KOPT-K1 (cell line): Measurements from ENCODE around the gene MICAL2.
A peak's percentile ranks its signal among the peaks of the same experiment; 100 is the strongest.
"Not testable (repeated sequence)": the region's sequence is repeated elsewhere in the genome, so short reads cannot be mapped to it uniquely, and the experiment has no call there.

Source experiments
- H3K27ac ChIP-seq: fragments of 200-600 bp; sonication (generic); 2 replicates; pipeline ENCODE4 v1.5.1; 2016; ENCODE audit warnings: antibody characterized with exemption, mild to moderate bottlenecking, low read depth, low read length; ENCODE audit not compliant: poor library complexity, severe bottlenecking
- H3K36me3 ChIP-seq: fragments of 200-600 bp; sonication (generic); 2 replicates; pipeline ENCODE4 v1.5.1; 2017; ENCODE audit warnings: antibody characterized with exemption, mild to moderate bottlenecking, low read length, moderate library complexity; ENCODE audit not compliant: insufficient read depth
- H3K9me3 ChIP-seq: fragments of 200-600 bp; sonication (generic); 2 replicates; pipeline ENCODE4 v1.5.1; 2017; ENCODE audit warnings: antibody characterized with exemption, low read length, mild to moderate bottlenecking; ENCODE audit not compliant: insufficient read depth, poor library complexity, severe bottlenecking

MICAL2 gene

DNA sequence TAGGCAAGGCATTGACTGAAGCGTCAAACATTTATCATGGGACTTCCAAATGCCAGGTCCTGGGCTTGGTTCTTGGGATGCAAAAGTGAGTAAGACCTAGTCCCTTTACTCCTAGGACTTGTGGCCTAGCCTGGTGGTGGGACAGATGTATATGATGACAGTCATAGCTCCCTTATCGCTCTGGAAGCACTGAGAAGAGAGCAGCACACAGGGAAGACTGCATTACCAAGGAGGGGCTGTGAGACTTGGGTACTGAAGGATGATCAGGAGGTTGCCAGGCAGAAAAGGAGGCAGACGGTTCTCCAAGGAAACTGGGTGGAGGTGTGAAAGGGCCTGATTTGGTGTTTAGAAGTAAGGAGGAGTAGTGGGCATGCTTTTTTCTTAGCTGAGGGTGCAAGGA is 32.5 kb downstream of the MICAL2 start:
- Histone ChIP-seq H3K9me3 (no peaks in the 10 kb centered on the region), H3K27ac (no peak overlapping the region), H3K36me3 (no peaks in the 10 kb centered on the region)

DNA sequence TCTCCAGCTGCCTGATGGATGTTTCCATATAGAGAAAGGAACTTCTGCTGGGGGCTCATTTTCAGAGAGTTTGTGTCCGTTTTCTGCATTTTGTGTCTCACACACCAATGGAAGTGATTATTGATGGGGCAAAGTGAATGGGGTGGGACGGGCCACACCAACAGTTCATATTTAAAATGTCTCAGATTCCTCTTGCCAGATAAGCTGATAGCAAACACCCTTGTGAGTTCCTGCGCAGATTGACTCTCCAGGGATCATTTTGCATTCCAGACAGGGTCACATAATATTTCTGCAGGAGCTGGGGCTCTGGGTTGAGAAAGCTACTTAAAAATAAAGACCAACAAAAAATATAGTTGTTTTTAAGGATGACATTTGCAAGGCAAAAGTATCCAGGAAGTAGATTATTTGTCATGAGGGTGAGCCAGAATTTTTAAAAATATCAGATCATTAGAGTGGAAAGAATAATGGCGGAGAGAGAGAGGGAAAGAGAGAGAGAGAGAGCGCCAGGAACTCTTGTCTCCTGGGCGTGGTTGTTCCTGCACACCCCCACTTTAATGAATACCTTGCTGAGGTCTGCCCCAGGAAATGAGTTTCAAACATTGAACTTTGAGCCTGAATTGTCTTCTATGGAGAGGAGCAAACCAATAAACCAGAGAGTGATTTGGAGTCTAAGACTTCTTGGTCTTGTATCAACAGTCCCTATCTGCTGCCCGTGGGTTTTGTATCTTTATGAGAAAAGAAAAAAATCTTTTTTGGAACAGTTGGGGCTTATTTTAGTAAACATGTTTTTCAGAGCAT is 33.3 kb downstream of the MICAL2 start:
- Histone ChIP-seq H3K27ac (no peak overlapping the region), H3K36me3 (no peaks in the 10 kb centered on the region), H3K9me3 (no peaks in the 10 kb centered on the region)

DNA sequence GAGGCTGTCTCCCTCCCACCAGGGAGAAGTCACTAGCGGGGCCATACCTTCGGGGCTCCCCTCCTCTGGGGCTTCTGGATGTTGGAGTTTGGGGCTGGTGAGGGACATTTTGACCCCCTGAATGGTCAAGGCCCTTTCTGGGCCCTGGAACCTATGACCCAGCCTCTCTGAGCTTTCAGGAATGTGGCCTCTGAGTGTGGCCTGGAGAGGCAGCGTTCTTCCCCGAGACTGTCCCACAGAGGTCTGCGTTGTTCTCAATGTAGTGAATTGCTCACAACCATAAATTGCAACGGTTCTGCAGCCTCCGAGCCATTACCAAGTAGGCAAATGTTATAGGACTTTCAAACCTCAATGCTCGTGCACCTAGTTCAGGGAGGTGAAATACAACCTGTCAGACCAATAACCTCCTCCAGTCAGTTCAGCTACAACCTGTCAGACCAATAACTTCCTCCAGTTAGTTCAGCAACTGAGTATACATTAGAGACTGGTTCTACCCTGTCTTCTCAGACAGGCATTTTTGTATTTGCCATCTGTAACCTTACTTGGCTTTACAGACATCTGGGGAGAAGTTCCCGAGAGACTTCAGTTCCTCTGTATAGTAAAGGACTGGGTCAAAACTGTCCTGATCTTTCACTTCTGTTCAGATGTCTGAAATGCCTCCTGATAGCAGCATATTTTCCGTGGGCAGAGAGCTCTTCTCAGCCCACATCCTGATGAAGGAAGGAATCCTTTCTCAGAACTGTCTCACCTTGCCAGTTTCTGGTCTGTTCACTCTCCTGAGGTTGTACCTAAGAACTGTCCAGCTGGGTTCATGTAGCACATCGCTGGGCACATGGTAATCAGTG is 34.2 kb downstream of the MICAL2 start:
- no peaks in the 10 kb centered on the region for H3K36me3 ChIP-seq
- peak overlapping the region; percentile 21 for H3K27ac ChIP-seq
- no peaks in the 10 kb centered on the region for H3K9me3 ChIP-seq

DNA sequence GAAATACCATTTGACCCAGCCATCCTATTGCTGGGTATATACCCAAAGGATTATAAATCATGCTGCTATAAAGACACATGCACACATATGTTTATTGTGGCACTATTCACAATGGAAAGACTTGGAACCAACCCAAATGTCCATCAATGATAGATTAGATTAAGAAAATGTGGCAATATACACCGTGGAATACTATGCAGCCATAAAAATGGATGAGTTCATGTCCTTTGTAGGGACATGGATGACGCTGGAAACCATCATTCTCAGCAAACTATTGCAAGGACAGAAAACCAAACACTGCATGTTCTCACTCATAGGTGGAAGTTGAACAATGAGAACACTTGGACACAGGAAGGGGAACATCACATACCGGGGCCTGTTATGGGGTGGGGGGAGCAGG is 36.3 kb downstream of the MICAL2 start:
- H3K27ac ChIP-seq, H3K9me3 ChIP-seq, H3K36me3 ChIP-seq: not testable (repeated sequence)

DNA sequence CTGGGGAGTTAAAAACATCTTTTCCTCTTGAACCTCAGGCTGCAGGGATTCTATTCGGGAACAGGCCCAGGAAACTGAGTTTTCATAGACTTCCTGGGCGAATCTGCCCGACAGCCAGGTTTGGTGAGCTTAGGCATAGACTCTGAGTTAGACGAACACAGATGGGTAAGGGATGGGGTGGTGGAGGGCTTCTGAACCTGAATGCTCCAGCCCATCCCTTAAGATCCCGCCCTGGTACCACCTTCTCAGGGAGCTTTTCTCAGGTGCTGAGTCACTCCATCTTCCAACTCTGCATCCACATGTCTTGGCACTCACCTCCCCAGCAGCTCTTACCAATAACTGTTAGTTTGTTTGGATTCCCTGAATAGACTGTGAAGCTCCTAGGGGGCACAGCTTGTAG is 37.4 kb downstream of the MICAL2 start:
- no peaks in the 10 kb centered on the region for H3K36me3 ChIP-seq
- H3K9me3 ChIP-seq: no peaks in the 10 kb centered on the region
- no peak overlapping the region for H3K27ac ChIP-seq

DNA sequence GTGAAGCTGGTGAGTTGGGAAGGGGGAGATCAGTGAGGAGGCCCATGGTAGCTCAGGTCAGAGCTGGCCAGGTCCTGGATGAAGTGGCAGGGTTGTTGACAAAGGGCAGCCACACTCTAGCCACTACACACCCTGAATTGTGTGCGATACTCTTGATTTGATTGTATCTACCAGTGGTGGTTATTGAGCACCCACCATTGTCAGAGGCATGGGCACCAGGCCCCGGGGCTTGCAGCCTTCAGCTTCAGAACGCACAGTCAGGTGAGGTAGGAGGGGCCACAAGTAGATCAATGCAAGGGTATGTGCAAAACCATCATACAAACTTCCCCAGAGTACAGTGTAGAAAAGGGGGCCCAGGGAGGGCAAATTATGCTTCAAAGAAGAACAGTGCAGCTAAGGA is 38.1 kb downstream of the MICAL2 start:
- Histone ChIP-seq H3K36me3 (no peaks in the 10 kb centered on the region), H3K9me3 (no peaks in the 10 kb centered on the region), H3K27ac (peak overlapping the region; percentile 60)

DNA sequence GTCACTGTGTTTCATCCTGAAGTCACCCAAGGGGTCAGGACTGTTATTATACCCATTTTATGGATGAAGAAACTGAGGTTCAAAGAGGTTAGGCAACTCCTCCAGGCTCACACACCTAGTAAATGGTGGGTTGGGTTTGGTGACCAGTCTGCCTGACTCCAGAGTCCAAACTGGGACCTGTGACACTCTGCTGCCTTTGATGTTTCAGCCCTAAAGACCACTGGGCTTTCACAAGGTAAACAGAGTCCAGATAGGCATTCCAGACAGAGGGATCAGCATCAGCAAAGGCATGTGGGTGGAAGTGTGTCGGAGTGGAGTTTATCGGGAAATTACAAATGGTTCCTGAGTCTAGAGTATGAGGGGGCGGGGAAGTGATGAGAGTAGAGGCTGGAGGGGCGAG is 38.5 kb downstream of the MICAL2 start:
- Histone ChIP-seq H3K36me3 (no peaks in the 10 kb centered on the region), H3K9me3 (no peaks in the 10 kb centered on the region), H3K27ac (peak overlapping the region; percentile 60)

DNA sequence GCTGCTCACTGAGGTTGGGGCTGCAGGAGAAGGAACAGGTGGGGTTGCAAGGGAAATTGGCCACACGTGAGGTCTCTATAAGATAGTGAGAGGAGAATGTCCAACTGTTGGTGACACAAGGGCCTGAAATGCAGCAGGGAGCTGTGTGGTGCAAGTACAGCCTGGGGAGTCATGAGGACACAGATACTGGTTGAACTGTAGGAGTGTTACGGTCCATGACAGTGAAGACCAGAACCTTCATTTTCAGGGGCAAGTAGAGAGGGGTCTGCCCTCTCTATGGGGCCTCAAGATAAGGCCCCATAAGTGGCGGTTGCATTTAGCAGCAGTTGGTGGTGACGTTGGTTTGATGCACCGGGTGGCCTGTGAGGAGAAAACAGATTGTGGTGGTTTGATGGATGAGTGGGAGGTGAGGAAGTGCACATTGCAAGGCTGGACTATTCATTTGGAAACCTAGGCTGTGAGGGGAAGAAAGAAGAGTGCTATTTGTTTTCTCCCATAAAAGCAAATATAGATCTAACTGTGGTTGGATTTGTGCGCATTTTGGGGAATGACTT is 39.4 kb downstream of the MICAL2 start:
- no peaks in the 10 kb centered on the region for H3K36me3 ChIP-seq
- H3K9me3 ChIP-seq: no peaks in the 10 kb centered on the region
- peak overlapping the region; percentile 60 for H3K27ac ChIP-seq

DNA sequence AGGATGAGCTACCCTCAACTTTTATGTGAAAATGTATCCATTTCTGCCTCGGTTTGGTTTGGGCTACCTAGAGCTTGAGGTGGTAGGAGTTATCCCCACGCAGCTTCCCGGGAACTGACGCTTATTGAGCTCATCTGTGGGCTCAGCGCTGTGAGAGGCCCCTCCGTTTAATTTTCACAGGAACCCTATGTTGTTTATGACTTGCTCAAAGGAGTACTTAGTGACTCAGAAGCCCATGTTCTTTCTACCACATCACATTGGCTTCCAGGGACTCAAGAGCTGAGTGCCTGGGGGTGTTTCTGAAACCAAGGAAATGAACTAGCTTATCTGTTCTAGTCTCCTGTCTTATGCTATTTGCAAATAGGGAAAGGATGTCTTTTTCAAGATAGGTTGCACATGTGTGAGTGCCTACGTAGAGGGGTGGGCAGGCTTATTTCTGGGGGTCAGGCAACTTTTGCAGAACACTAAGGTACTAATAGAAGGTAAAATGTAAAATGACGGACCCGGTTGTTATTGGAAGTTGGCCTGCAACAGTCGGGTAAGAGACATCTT is 40.5 kb downstream of the MICAL2 start:
- peak overlapping the region; percentile 60 for H3K27ac ChIP-seq
- no peaks in the 10 kb centered on the region for H3K36me3 ChIP-seq
- H3K9me3 ChIP-seq: no peaks in the 10 kb centered on the region

DNA sequence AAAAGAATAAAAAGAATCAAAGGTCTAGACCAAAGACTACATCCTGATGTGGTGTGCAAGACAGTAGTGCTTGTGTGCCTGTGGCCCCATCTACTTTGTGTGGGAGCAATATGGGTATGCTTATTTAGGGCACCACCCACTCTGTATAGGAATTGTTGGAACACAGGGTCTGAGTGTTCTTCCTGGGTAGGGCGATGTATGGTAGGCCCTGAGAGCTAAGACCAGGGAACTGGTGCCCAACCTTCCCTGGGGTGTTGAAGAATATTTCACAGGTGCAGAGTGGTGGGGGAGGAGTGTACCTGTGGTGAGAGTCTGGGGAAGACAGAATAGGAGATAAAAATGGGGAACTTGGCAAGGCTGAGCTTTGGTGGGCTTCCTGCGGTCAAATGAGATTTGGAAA is 41.9 kb downstream of the MICAL2 start:
- H3K9me3 ChIP-seq: no peaks in the 10 kb centered on the region
- H3K36me3 ChIP-seq: no peaks in the 10 kb centered on the region
- H3K27ac ChIP-seq: no peak overlapping the region

DNA sequence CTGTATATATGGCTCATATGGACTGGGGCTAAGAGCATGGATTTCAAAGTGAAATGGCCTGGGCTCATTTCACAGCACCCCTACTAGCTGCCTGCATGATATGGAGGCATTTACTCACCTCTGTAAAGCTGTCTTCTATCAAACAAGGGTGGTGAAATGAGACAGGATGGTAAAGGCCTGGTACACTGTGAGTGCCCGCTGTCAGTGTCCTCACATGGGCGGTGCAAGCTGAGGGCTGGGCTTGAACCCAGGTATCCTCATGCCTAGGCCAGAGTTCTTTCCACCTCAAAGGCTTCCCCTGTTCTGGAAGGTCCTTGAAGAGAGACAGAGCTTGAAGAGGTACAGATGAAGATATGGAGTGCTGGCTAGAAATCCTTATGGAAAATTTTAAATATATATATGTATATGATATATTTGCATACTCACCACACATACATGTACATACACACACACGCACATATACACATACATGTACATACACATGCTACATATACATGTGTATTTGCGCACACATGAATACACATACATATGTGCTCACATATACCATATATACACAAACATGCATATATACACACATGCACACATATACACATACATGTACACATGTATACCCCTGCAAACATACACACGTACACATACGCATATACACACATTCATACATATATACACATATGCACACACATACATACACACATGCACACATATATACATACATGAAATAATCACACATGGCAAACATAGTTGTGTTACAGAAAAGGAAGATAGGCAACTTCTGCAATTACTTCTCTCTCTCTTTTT is 44.7 kb downstream of the MICAL2 start:
- H3K27ac ChIP-seq: no peak overlapping the region
- H3K9me3 ChIP-seq: no peaks in the 10 kb centered on the region
- no peaks in the 10 kb centered on the region for H3K36me3 ChIP-seq

DNA sequence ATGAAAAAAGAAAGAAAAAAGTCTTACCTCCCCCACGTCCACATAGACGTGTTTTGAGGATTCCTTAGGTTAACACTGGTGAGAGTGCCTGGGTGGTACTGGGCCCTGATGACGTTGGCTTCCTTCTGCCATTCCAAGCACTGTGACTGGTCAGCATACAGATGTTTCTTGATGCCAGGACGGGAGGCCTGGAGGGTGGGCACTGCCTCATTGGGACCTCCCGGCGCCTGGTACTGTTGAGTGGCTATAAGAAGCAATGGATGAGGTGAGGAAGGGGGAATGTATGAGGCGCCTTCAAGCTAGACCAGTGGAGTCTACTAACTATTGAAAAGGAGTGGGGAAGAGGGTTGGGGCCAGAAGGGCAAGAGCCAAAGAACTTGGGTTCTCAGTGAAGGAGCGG is 45.3 kb downstream of the MICAL2 start:
- Histone ChIP-seq H3K36me3 (no peaks in the 10 kb centered on the region), H3K27ac (no peak overlapping the region), H3K9me3 (no peaks in the 10 kb centered on the region)

DNA sequence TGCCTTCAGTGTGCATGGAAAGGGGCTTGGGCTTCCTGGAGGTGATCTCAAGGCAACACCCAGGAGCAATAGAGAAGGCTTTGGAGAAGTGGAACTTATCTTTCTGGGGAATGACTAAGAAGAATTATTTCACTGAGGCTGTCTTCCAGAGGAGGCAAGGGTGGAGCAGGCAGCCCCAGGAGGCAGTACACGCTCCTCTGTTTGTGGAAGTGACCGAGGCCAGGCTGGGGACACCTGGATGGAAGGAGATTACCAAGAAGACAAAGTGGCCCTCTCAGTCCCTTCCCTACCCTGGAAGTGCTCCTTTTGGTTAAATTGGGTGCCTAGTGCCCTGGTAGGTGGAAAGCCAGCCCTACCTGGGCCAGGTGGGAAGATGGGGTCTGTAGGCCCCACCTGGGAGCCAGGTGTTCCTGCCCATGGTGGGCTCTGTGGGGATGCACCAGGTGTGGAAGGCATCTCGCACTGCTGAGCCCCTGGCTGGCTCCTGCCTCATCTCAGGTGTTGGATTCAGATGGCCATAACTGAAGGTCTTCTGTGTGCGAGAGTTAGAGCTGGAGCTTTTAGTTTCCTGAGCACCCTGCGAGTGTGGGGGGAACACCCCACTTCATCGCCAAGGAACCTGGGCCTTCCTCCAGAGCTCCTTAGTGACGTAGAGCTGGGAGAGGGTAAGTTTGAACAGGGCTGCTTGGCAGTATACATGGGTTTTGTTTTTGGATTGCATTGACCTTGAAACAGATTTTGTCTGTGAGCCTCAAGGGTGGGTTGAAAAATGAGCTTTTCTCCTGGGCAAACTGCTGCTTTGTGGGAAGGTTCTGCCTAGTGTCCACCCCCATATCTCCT is 46.1 kb downstream of the MICAL2 start:
- H3K9me3 ChIP-seq: no peaks in the 10 kb centered on the region
- H3K27ac ChIP-seq: peak overlapping the region; percentile 26
- H3K36me3 ChIP-seq: no peaks in the 10 kb centered on the region

DNA sequence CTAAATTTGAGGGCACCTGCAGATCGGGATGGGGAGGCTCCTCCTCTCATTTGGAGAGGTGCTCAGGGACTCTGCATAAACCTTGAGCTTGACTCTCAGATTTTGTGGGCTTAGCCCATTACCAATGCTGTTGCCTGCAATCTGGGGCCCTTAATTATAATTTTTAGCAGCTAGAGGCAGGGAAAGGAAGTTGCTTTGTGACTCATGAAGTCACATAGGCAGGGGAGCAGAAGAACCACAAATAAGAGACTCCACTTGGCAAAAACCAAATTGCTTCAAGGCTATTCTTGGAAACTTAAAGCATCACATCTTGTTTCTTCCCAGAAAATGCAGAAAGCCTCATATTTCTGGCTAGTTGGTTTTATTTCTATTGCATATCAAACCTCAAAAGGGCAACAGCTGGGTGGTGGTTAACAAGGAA is 46.9 kb downstream of the MICAL2 start:
- Histone ChIP-seq H3K9me3 (no peaks in the 10 kb centered on the region), H3K36me3 (no peaks in the 10 kb centered on the region), H3K27ac (peak overlapping the region; percentile 26)
